ENCODE results near the gene AP5B1.
"Not testable (repeated sequence)": the region's sequence is repeated elsewhere in the genome, so short reads cannot be mapped to it uniquely, and the experiment has no call there.

AP5B1 gene

DNA sequence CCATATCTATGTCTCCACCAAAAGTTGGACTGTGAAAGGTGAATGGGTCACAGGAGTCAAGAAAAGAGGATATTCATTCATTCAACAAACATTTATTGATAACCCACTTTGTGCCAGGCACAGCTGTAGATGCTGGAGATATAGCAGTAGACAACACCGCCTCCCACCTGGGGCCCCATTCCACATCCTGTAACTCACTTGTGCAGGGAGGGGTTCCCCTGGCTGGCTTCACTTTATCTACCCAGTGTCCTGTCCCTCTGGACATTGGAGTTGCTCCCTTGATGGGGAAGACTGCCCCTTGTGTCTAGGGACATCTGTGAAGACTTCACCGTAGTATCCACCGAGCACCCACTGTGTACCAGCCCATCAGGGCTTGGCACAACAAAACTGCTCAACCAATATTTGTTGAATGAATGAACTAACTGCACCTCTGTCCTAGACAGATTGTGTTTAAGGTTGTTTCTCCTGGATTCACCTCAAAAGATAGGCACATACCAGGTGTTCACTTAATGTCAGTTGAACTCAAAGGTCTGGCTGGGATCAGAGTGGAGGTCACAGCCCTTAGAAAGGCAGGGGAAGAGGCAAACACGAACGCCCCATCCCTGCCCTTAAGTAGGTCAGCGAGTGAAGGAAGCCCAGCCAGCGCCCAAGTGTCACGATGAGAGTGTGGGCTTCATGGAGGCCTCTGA is 4.7 kb upstream of the AP5B1 start:
- DNase-seq, result no peak

DNA sequence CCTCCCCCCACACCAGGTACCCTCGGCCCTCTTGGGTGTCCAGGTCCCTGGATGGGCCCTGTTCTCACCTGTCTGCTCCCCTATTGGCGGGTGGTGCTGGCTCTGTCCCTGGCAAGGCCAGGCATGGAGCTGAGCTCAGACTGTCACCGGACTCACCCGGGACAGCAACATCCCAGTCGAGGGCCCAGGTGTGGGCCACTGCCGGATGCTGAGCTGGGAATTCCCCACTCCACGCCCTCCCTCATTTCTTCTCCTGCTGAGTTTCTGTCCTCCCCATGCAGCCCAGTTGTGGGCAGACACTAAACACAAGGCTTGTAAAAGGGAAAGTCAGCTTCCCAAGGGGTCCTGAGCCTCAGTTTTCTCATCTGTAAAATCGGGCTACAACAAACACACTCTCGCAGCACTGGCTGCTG is 2.0 kb upstream of the AP5B1 start:
- no peak for DNase-seq

DNA sequence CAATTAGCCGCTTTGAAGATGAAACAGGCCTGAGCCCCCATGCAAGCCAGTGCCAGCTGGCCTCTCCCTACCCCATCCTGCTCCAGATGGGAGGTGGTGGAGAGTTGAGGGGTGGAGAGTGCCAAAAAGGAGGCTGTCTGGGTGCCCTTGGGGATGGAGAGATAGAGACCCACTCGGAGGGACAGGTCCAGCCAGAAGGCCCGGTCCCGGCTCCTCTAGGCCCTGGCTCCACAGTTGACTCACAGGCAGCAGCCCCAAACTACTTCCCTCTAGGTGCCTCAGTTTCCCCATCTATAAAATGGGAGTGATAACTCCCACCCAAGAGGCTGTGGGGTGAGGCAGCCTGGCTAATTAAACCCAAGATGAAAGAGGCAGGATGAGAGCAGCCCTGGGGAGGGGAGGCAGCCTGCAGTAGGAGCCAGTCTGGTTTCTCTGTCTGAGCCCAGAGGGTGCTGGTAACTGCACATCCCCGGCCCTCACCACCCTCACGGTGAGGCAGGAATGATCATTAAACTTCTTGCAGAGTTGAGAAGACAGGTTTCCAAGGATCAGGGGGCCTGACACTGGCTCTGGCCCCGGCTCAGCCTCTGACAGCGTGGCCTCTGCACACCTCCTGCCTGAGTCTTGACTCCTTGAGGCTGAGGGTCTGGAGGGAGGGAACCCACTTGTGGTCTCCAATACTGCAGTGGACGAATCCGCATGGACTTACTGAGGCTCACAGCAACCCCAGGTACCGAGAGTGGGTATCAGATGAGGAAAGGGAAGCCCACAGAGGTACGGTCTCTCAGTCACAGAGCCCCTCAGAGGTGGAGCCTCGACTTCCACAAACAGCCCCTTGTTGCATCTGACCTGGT is 1.4 kb upstream of the AP5B1 start:
- DNase-seq, result no peak

DNA sequence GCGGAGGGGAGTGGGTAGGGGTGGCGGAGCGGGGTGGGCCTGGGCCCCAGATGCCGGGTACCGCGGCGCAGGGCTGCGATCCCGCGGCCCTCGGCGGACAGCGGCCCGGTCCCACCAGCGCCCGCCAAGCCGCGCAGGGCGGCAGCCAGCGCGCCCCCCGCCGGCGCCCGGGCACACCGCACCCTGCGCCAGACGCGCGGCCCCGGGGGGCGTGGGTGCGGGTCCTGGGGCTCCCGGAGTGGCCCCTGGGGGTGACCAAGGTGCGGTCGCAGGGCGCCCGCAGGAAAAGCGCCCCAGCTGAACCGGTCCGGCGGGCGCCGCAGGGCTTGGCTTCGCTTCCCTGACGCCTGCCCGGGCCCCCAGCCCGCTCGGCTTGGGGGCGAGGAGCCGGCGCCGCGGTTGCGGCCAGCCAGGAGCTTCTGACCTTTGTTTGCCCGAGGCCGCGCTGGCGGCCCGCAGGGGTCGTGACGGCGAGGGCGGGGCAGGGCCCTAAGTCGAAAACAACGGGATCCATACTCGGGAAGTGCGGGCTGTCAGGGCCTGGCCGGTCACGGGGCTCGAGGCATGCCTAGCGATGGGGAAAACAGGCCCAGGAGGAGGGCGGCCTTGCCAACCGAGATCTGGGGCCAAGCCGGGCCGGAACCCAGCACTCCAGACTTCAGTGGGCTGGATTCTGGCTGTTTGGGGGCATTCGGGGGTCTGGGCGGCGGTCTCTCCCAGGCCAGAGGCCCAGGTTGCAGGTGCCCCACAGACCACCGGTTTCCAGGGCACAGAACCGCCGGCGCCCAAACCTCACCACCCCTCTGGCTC is 581 bp upstream of the AP5B1 start:
- DNase-seq, result no peak

DNA sequence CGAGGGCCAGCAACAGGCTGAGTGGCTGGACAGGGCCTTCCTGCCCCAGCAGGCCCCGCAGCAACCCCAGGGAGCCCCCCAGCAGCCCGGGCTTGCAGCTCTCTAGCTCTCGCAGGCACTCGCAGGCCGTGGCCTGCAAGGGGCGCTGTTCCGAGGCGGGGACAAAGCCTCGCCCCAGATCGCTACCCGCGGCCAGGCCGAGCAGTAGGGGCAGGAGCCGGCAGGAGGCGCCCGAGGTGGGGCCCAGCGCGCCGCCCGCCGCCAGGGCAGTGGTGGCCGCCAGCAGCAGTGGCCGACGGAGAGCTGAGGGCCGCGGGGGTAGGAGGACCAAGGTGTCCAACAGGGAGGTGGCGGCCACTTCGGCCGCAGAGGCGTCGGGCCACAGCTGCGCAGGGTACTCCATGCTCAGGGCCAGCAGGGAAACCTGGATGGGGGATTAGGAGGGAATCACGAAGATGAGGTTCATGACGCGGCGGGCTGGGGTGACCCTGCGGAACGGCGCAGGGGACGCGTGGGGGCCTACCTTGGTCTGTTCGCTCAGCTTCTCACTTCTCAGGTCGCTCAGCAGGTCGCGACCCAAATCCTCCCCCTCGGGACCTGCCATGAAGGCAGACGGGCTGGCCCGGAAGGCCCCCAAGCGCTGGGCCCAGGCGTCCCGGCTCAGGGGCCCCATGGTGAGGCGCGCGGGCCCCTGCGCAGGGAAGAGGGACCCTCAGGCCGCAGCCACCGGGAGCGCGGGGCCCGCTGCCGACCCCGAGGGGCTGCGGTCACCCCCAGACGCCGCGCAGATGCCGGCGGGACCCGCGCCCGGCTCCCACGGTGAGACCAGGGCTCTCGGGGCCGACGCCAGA is 632 bp downstream of the AP5B1 start:
- DNase-seq, result peak; percentile 56

DNA sequence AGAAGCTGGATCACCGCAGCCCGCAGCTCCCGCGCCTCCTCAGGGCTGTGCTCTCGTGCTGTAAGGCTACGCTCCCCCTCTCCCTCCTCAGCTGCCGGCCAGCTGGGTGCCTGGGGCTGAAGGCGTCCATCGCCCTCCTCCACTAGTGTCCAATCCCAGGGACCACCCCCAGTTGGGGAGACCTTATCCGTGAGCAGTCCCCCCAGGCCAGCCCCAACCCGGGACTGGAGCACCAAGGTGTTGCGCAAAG is 1.2 kb downstream of the AP5B1 start:
- no peak for DNase-seq

DNA sequence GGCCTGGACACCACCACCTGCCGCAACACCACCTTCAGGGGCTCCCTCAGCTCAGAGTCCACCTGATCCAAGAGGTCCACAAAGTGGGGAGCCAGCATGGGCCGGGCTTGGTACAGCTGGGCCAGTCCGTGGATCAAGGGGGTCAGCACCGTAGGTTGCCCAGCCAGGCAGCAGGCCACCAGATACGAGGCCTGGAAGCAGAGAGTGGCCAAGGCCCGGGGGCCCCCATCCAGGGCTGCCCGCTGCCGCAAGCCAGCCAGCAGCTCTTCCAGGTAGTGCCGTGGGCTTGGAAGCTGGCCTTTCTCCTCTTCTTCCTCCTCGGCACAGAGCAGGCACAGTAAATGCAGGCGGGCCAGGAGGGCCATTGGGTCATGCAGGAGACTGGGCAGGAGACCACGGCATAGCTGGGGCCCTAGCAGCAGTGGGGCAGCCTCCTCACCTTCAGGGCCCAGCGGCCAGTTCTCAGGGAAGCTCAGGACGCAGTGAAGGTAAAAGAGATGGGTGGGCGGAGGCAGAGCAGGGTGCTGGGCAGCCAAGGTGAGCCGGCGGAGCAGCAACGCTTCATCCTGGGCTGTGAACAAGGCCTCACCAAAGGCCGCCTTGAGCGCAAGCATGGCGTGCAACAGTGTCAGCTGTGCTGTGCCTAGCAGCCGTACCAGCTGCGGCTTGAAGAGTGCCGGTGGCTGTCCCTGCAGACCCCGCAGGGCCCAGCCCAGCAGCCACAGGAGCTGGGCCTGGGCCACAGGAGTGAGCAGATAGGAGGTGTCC is 1.7 kb downstream of the AP5B1 start:
- DNase-seq, result no peak

DNA sequence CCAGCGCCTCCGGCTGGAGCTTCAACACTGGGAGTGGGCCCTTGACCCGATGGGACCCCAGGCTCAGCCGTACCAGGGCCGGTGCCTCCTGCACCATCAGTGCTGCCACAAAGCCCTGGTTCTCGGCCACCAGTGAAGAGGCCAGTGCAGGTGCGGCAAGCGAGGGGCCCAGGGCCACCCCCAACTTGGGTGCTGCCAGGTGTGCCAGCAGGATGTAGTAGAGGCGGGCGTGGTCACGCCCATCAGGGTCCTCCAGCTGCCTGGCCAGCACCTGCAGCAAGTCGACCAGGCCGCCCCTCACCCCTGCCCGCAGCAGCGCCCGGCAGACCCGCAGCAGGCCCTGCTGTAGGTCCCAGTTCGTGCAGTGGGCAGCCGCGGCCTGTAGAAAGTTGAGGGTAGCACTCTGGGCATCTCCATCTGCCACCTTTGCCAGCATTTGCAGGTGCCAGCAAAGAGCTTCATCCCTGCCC is 2.3 kb downstream of the AP5B1 start:
- no peak for DNase-seq

DNA sequence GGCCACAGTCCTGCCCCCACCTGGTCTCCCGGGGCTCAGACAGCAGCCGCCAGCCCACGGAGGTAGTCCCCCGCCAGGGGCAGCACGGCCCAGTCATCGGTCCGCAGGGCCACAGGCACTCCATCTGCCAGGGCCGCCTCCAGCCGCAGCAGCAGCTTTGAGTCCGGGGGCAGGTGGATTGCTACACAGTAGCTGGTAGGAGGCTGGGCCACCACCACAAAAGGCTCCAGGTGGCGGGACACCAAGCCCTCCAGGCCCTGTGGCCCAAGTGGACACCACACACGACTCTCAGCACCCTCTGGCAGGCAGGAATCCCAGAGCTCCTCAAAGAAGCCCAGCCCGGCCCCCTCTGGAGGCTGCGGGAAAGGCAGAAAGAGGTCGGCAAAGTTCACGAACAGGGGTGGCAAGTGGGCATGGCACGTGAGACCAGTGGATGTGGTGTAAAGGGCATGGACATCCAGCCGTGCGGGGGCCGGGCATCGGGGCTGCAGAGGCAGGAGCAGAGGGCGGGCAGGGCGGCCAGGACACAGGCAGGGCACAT is 2.9 kb downstream of the AP5B1 start:
- no peak for DNase-seq

DNA sequence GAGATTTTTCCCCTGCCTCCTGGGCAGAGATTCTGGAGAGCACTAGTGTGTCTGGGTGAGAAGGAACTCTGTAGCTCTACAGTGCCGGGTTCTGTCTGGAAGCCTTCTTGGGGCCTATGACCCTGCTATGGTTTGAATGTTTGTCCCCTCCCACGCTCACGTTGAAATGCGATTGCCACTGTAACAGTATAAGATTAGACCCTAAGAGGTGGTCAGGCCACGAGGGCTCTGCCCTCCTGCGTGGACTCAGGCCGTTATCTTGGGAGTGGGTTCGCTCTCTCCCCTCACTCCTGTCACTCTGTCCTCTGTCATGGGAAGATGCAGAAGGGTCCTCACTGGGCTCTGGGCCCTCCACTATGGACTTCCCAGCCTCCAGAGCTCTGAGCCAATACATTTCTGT is 3.5 kb downstream of the AP5B1 start:
- no peak for DNase-seq

DNA sequence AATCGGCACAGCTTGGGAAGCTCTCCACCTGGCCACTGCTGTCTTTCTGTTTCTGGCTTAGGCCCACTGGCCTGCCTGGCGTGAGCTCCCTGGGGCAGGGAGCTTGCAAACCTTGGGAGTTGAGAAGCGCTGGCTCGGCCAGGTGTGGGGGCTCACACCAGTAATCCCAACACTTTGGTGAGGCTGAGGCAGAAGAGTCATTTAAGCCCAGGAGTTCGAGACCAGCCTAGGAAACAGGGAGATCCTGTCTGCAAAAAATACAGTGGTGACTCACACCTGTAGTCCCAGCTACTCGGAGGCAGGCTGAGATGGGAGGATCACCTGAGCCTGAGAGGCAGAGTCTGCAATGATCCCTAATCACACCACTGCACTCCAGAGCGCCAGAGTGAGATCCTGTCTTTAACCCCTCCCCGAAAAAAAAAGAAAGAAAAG is 4.0 kb downstream of the AP5B1 start:
- no peak for DNase-seq

DNA sequence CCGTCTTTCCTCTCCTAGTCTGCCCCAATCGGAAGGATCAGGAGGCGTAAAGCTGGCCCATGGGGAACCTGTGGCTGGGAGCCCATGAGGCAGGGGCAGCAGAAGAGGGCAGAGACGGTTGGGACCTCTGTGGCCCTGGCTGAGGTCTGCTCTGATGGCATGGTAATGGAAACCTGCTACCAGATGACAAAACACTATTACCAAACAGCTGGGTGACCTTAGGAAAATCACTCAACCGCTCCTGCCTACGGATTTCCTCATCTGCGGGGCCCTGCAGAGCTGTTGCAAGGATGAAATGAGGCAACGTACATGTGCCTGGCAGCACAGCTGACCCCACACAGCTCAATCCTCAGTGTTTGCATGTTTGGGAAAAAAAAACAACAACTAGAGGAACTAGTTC is 4.6 kb downstream of the AP5B1 start:
- no peak for DNase-seq

DNA sequence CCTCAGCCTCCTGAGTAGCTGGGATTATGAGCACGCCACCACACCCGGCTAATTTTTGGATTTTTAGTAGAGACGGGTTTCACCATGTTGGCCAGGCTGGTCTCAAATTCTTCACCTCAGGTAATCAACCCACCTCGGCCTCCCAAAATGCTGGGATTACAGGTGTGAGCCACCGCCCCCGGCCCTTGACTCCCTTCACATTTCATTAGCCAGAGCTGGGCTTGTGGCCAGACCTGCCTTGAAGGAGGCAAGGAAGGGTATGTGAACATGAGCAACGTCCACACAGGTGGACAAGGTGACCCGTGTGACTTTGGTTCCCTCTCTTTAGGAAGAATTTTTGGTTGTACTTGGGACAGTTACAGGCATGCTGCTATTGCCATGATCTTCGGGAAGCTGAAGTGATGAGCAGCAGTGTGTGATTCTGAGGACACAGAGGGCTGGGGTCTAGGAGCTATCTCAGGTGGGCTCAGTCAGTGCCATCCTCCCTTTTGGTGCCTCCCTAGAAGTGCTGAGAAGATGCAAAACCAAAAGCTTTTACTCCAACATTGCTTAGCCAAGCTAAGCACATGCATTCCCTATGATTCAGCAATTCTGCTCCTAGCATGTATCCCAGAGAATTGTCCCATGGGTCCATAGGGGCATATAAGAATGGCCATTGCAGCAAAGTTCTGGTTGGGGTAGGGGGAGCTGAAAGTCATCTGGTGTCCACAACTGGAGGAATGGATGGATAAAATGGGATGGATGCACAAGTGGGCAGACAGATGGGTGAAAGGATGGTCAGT is 6.1 kb downstream of the AP5B1 start:
- no peak for DNase-seq

DNA sequence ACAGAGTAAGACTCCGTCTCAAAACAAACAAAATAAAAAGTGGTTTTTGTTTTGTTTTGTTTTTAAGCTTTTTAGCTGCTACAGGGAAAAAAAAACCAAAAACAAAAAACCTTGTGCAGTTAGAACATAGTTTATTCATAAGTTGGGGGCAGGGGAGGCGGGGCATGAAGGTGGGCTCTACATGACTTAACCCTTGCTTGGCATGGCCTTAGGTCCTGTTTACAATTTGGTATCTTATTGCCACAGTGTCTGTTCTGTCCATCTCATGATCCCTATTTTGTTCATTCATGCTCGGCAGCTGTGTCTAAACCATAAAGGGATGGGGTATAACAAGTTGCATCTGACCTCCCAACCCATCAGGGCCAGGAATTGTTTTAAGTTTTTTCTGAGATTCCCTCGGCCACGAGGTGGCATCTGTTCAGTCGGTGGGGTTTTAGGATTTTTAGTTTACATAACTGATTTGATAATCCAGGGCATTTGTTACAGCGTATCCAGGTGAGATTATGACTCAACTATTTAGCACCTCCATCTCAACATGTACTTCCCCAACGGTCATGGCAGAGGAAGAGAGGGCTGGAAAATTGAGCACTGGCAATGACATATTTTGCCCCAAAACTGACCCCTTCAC is 6.9 kb downstream of the AP5B1 start:
- no peak for DNase-seq

DNA sequence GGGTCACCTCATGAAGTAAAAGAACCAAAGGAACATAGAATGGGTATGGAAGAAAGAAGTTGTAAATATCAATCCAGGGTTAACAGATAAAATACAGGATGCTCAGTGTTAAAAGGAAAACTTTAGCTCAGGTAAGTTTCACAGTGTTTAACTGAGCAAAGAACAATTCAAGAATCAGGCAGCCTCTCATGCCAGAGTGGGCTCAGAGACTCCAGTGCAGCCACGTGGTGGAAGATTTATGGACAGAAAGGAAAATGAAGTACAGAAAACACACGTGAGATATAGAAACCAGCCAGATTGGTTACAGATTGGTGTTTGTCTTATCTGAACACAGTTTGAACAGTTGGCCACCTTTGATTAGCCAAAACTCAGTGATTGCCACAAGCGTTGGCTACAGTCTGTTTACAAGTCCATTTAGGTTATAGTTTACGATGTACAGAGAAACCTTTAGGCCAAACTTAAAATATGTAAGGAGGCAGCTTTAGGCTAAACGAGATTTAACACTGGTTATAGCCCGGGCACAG is 9.1 kb downstream of the AP5B1 start:
- no peak for DNase-seq

DNA sequence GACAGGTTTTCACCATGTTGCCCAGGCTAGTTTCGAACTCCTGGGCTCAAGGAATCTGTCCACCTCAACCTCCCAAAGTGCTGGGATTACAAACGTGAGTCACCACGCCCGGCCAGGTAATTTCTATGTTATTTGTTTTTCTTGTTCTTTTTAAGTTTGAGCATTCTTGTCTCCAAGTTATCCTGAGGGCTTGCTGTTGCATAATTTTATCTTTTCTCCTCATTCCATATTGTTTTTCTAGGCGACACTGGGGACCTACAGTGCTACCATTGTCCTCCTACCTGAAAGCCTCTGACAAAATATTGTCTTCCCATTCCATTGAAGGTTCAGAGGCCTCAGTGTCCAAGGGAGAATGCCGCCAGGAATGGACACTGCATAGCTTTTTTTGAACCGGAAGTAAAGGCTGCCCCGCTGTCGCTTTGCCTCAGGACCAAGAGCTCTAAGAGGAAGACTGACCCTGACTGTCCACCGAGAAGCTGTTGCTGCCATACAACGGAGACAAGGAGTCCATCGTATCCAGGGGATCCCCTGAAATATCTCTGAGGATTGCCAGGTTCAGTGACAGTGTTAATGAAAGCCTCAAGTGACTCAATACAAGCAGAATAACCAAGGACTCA is 9.7 kb downstream of the AP5B1 start:
- no peak for DNase-seq

DNA sequence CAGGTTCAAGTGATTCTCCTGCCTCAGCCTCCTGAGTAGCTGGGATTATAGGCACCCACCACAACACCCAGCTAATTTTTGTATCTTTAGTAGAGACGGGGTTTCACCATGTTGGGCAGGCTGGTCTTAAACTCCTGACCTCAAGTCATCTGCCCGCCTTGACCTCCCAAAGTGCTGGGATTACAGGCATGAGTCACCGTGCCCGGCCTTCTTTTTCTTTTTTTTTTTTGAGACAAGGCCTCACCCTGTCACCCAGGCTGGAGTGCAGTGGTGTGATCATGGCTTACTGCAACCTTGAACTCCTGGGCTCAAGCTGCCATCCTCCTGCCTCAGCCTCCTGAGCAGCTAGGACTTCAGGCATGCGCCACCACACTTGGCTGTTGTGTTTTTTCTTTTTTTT is 13.0 kb downstream of the AP5B1 start:
- DNase-seq, result not testable (repeated sequence)

DNA sequence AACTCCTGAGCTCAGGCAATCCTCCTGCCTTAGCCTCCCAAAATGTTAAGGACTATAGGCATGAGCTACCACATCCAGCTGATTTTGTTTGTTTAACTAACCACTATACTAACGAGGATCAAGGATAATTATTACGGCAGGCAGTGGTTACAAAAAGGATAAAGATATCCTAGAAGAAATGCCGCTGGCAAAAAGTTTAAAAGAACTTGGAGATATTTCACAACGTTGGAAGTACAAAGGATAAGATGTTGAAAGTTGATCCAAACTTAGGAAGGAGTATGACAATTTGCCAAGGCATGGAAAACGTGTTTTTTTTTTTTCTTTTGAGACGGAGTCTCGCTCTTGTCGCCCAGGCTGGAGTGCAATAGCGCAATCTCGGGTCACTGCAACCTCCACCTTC is 13.4 kb downstream of the AP5B1 start:
- DNase-seq, result no peak

DNA sequence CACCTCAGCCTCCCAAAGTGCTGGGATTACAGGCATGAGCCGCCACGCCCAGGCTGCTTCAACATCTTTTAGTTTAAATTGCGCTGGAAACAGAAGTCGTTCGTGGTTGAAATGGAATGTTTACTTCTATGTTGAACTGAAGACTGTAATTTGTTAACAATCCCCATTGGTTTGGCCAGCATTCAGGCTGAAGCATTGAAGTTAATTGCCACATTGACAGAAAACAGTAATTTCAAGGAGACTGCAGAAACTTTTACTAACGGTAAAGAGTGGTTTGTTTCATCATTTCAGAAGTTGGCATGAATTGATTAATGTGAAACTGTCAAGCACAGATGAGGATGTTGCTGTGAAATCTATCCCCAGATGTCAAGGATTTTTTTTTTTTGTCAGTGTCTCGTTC is 14.2 kb downstream of the AP5B1 start:
- peak; percentile 87 for DNase-seq

DNA sequence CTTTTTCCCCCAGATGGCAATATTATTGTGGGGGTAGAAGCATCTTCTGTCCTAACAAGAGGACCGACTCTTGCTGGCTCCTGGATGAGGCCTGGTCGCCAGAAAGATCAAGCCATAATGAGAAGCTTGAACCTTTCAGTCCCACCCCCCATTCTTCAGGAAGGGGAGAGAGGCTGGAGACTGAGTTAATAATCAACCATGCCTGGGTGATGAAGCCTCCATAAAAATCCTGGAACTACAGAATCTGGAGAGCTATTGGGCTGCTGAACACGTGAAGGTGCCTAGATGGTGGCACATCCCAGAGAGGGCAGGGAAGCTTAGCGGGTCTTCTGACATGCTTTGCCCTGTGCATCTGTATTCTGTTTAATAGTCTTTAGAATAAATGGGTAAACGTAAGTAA is 16.3 kb downstream of the AP5B1 start:
- DNase-seq, result no peak
